GM21576 (cell line): ENCODE measurements around the gene SECISBP2.

ENCODE experiments used
- ATAC-seq: cut with Tn5 transposase; IDR thresholded peaks from one replicate; pipeline ENCODE4 v1.9.1; 2021; ENCODE audit warnings: mild to moderate bottlenecking, moderate library complexity; ENCODE audit not compliant: unreplicated experiment

Gene SECISBP2

DNA sequence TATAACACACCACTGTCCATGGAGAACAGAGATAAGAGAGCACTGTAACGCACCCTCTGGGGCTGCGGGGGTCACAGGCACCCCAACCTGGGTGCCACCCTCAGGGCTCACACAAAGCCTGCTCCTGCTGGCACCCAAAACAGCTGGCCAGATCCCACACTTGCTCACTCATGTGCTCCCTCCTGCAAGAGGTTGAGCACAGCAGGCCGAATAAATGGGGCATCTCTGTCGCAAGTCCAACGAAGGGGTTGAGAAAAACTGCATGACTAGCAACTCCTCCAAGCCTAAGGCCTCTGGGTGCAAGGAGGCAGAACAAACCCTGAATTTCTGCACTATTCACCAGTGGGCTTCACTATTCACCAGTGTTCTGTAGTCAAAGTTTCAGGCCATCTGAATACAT, 80.3 kb downstream of the SECISBP2 start:
- ATAC-seq = no peak

- peak; percentile 88 for ATAC-seq
These were observed 82.3 kb downstream of the SECISBP2 start for GRCh38 chr9:89400403-89401116.

DNA sequence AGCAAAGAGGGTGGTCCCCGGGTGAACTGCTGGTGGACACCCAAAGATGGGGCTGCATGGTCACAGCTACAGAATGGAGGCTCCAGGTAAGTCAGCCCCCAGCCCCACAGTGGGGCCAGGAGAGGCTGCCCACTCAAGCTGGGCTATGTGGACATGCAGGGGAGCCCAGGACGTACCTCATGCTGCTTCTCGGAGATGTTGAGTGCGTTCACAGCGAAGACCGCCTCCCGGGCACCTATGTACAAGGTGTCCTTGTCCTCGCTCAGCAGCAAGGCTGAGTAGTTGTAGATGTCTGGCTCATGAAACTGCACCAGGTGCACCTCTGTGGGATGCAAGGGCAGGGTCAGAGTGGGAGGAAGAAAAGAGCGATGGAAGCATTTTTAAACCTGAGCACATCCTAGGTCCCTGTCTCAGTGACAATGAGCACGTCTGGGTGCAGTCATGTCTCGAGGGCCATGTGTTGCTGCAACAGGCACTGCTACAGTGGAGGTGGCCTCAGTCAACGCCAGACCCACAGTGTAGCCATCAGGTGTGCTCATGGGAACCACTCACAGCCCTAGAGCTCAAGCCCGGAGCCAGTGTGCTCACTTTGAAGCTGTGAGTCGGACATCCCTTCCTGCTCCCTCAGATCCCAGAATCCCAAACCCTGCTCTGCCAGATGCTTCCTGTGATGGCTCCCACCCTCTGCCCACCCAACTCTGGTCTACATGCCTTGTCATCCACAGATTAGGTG, 84.6 kb downstream of the SECISBP2 start:
- no peak for ATAC-seq

DNA sequence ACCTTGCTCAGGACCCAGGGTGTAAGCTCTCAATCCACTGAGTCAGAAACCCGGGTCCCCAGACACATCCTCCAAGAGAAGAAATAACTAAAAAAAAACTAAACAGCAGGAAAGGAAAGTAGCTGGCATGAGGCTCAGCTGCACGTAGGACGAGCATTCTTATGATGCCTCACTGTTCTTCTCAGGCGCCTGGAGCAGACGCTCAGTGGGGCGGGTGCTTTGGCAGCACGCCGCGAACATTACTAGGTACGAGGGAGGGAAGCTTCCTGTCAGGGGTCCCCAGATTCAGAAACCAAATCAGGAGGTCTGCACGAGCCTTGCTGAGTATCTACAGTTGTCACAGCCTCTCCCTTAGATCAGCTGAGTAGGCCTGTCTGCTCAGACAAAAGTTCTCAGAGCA, 85.8 kb downstream of the SECISBP2 start:
- ATAC-seq = no peak

DNA sequence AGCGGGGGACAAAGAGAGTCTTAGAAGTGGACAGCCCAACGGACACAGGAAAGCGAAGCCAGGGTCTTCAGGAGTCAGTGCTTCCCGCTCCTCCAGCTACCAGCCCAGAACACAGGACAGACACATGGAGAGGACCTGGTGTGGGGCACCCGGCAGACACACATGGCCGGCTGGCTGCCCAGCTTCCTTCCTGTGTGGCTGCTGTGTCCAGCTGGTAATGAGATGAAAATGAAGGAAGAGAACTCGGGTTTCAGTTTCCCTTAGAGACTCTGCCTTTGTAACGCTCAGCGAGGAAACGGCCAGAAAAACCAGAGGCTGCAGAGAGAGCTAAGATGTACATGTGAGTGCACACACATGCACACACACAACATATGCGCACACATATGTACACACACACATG, 87.5 kb downstream of the SECISBP2 start:
- ATAC-seq = peak; percentile 40

- no peak for ATAC-seq
These were observed 88.8 kb downstream of the SECISBP2 start for GRCh38 chr9:89407070-89407469.

DNA sequence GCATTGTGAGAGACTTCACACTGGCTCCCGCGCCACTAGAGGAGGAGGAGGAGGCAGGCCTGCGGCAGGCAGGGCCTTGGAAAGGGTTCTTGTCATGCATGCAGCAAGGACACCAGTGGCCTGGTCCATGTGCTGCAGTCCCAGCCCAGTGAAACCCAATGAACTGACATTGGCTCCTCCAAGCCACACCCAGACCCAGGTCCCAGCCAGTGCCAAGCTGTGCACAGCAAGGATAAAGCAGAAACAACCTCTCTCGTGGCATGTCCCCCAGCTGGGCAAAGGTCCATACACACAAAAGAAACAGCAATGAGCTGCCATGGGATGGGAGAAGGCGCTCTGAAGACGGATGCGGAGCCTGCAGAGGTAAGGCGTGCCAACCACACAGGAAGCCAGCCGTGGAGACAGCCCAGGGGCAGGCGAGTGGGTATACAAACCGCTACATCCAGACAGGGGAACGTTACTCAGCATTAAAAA, 90.4 kb downstream of the SECISBP2 start:
- no peak for ATAC-seq
